ENCODE data around the gene PCDHB13. TPM values are rescaled to one million over a fixed set of nuclear protein-coding genes. Genes with fewer than 3 reads are reported as not detected.
"Not testable (repeated sequence)": the region's sequence is repeated elsewhere in the genome, so short reads cannot be mapped to it uniquely, and the experiment has no call there.

PCDHB13 gene
- total RNA-seq, 2 experiments from 2014 or later = not detected

GRCh38 chr5:141223112-141223783, 9.5 kb downstream of the PCDHB13 start, which contains the start of gene PCDHB14:
Gene PCDHB14, plus strand, starts transcription at chr5:141223343. Its CDS starts 163 bp downstream, at chr5:141223506.
- H3K4me3 Mint-ChIP-seq = no peak within 1 kb of the TSS

GRCh38 chr5:141224844-141225243, 11.1 kb downstream of the PCDHB13 start:
- H3K4me3 Mint-ChIP-seq; DNase-seq; ATAC-seq; H3K9me3 Mint-ChIP-seq (ENCODE audit: low read depth); H3K27ac Mint-ChIP-seq; H3K36me3 Mint-ChIP-seq; CTCF ChIA-PET; H3K4me1 Mint-ChIP-seq: not testable (repeated sequence)
- peaks cover 12% of the 10 kb centered on the region for H3K27me3 Mint-ChIP-seq

More at GRCh38 chr5:141223112-141223783, 9.5 kb downstream of the PCDHB13 start, which contains the start of gene PCDHB14:
- DNase-seq = no peak
- Mint-ChIP-seq H3K9me3 (ENCODE audit: low read depth) (peaks cover 3% of the 10 kb centered on the region), H3K4me1 (no peaks in the 10 kb centered on the region), H3K36me3 (peaks cover 2% of the 10 kb centered on the region), H3K27me3 (peaks cover 12% of the 10 kb centered on the region), H3K27ac (no peak within 1 kb of the TSS)
- no peak for ATAC-seq
- CTCF ChIA-PET = interaction anchor here (1.0 to 1.2 kb wide), 3 partner anchors 9 to 298 kb away, joined by 3 to 4 read pairs (median 4); no protein-coding TSS in a partner anchor

DNA sequence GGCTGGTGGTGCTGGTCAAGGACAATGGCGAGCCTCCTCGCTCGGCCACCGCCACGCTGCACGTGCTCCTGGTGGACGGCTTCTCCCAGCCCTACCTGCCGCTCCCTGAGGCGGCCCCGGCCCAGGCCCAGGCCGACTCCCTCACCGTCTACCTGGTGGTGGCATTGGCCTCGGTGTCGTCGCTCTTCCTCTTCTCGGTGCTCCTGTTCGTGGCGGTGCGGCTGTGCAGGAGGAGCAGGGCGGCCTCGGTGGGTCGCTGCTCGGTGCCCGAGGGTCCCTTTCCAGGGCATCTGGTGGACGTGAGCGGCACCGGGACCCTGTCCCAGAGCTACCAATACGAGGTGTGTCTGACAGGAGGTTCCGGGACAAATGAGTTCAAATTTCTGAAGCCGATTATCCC, 11.7 kb downstream of the PCDHB13 start:
- peaks cover 12% of the 10 kb centered on the region for H3K27me3 Mint-ChIP-seq
- DNase-seq; H3K36me3 Mint-ChIP-seq; H3K4me3 Mint-ChIP-seq; CTCF ChIA-PET; ATAC-seq; H3K4me1 Mint-ChIP-seq; H3K27ac Mint-ChIP-seq; H3K9me3 Mint-ChIP-seq (ENCODE audit: low read depth): not testable (repeated sequence)

- ATAC-seq (no peak), DNase-seq (no peak)
- CTCF ChIA-PET = no interaction called here
- no peak overlapping the region for H3K4me3 Mint-ChIP-seq
- H3K27ac Mint-ChIP-seq = no peak overlapping the region
- H3K9me3 Mint-ChIP-seq (ENCODE audit: low read depth) = peaks cover 9% of the 10 kb centered on the region
- H3K36me3 Mint-ChIP-seq = peaks cover 3% of the 10 kb centered on the region
- H3K4me1 Mint-ChIP-seq = no peaks in the 10 kb centered on the region
- peaks cover 16% of the 10 kb centered on the region for H3K27me3 Mint-ChIP-seq
These were observed 20.5 kb downstream of the PCDHB13 start for GRCh38 chr5:141234109-141234667.

- CTCF ChIA-PET, H3K36me3 Mint-ChIP-seq, H3K27ac Mint-ChIP-seq, H3K4me3 Mint-ChIP-seq, DNase-seq, H3K4me1 Mint-ChIP-seq, ATAC-seq: not testable (repeated sequence)
- peaks cover 16% of the 10 kb centered on the region for H3K27me3 Mint-ChIP-seq
- H3K9me3 Mint-ChIP-seq (ENCODE audit: low read depth) = peaks cover 20% of the 10 kb centered on the region
These were observed 22.2 kb downstream of the PCDHB13 start for GRCh38 chr5:141235922-141236321.

DNA sequence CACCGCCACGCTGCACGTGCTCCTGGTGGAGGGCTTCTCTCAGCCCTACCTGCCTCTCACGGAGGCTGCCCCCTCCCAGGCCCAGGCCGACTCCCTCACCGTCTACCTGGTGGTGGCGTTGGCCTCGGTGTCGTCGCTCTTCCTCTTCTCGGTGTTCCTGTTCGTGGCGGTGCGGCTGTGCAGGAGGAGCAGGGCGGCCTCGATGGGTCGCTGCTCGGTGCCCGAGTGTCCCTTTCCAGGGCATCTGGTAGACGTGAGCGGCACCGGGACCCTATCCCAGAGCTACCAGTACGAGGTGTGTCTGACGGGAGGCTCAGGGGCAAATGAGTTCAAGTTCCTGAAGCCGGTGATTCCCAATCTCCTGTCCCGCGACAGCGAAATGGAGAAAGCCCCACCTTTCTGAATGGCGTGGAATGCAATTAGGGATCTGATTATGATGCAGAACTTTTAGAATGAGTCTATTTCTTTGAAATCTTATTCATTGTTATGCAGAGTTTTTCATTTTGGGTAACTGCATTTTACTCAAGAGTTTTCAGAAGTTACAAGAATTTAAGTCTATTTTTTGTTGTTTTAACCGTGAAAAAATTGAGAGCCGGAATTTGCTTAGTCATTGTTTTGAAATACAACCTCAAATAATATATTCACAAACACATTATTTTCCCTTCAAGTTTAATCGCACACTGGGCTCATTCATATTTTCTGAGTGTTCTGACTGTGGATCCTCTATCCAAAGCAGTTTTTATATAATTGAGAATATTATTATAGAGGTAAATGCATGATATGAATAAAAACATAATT, 23.0 kb downstream of the PCDHB13 start:
- ATAC-seq (no peak), DNase-seq (no peak)
- Mint-ChIP-seq H3K36me3 (peaks cover 3% of the 10 kb centered on the region), H3K27me3 (peaks cover 16% of the 10 kb centered on the region), H3K27ac (no peak overlapping the region), H3K9me3 (ENCODE audit: low read depth) (peaks cover 24% of the 10 kb centered on the region), H3K4me1 (no peaks in the 10 kb centered on the region), H3K4me3 (no peak overlapping the region)
- CTCF ChIA-PET = no interaction called here

- peaks cover 3% of the 10 kb centered on the region for H3K36me3 Mint-ChIP-seq
- peaks cover 32% of the 10 kb centered on the region for H3K9me3 Mint-ChIP-seq (ENCODE audit: low read depth)
- no peak overlapping the region for H3K27ac Mint-ChIP-seq
These were observed 27.8 kb downstream of the PCDHB13 start for GRCh38 chr5:141241496-141241895.

DNA sequence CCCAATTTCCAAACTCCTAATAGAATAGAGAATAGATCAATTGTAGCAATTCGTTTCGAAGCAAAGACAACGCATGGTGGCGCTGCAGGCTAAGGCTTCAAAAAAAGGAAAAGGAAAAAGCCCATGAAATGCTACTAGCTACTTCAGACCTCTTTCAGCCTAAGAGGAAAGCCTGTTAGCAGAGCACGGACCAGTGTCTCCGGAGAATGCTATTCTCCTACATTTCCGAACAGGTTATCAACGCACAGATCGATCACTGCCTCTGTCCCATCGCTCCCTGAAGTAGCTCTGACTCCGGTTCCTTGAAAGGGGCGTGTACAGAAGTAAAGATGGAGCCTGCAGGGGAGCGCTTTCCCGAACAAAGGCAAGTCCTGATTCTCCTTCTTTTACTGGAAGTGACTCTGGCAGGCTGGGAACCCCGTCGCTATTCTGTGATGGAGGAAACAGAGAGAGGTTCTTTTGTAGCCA, 31.6 kb downstream of the PCDHB13 start, which contains the start of gene PCDHB15:
Gene PCDHB15, plus strand, starts transcription at position 146 of the 468 bp plus-strand sequence. Its CDS starts 184 bp downstream, at position 330.
- DNase-seq (no peak), ATAC-seq (no peak)
- Mint-ChIP-seq H3K36me3 (peaks cover 4% of the 10 kb centered on the region), H3K27me3 (peaks cover 2% of the 10 kb centered on the region), H3K9me3 (ENCODE audit: low read depth) (peaks cover 33% of the 10 kb centered on the region), H3K27ac (no peak within 1 kb of the TSS), H3K4me1 (no peaks in the 10 kb centered on the region), H3K4me3 (no peak within 1 kb of the TSS)
- CTCF ChIA-PET = interaction anchor here (0.7 to 1.0 kb wide), 3 partner anchors 240 to 268 kb away, joined by 3 read pairs; partner anchors contain the start of gene PCDHGC4

More at GRCh38 chr5:141241496-141241895, 27.8 kb downstream of the PCDHB13 start:
- H3K4me3 Mint-ChIP-seq = no peak overlapping the region
- H3K27me3 Mint-ChIP-seq = peaks cover 4% of the 10 kb centered on the region
- no peak for ATAC-seq
- CTCF ChIA-PET = no interaction called here
- DNase-seq = no peak
- H3K4me1 Mint-ChIP-seq = no peaks in the 10 kb centered on the region

DNA sequence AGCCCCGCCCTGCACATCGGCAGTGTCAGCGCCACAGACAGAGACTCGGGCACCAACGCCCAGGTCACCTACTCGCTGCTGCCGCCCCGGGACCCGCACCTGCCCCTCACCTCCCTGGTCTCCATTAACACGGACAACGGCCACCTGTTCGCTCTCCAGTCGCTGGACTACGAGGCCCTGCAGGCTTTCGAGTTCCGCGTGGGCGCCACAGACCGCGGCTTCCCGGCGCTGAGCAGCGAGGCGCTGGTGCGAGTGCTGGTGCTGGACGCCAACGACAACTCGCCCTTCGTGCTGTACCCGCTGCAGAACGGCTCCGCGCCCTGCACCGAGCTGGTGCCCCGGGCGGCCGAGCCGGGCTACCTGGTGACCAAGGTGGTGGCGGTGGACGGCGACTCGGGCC, 33.3 kb downstream of the PCDHB13 start:
- H3K27me3 Mint-ChIP-seq, CTCF ChIA-PET, H3K36me3 Mint-ChIP-seq, DNase-seq, H3K4me1 Mint-ChIP-seq, H3K27ac Mint-ChIP-seq, ATAC-seq, H3K4me3 Mint-ChIP-seq: not testable (repeated sequence)
- H3K9me3 Mint-ChIP-seq (ENCODE audit: low read depth) = peaks cover 25% of the 10 kb centered on the region

DNA sequence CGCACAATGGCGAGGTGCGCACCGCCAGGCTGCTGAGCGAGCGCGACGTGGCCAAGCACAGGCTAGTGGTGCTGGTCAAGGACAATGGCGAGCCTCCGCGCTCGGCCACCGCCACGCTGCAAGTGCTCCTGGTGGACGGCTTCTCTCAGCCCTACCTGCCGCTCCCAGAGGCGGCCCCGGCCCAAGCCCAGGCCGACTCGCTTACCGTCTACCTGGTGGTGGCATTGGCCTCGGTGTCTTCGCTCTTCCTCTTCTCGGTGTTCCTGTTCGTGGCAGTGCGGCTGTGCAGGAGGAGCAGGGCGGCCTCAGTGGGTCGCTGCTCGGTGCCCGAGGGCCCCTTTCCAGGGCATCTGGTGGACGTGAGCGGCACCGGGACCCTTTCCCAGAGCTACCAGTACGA, 33.7 kb downstream of the PCDHB13 start:
- DNase-seq, CTCF ChIA-PET, ATAC-seq, H3K36me3 Mint-ChIP-seq, H3K27ac Mint-ChIP-seq, H3K4me3 Mint-ChIP-seq, H3K27me3 Mint-ChIP-seq, H3K4me1 Mint-ChIP-seq: not testable (repeated sequence)
- H3K9me3 Mint-ChIP-seq (ENCODE audit: low read depth) = peaks cover 25% of the 10 kb centered on the region

DNA sequence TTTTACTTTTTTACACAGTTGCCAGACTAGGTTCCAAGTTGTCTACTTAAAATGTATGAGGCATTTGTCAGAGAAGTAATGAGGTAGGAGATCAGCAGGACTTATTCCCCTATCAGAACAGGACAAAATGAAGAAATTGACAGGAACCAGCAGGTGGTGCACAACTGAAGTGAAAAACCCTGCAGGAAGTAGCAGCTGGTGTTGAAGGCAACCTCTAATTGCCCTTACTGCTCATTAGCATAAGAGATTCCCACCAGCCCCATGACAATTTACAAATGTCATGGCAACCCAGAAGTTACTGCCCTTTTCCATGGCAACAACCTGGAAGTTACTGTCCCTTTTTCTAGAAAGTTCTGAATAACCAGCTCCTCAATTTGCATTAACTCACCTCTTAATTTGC, 36.9 kb downstream of the PCDHB13 start:
- no peak overlapping the region for H3K27ac Mint-ChIP-seq
- CTCF ChIA-PET = no interaction called here

DNA sequence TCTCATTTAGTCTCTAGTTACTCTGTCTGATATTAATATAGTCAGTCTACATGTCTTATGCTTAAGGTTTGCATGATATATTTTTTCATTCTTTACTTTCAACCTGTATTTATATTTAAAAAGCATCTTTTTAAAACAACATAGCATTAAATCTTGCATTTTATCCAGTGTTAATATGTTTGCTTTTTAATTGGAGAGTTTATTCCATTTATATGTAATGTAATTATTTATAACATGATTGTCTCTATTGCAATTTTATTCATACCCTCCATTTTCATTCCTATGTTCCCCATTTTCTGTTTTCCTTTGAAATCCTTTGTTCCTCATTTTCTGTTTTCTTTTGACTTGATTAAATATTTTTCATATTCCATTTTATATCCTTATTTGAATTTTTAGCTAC, 44.7 kb downstream of the PCDHB13 start:
- H3K4me1 Mint-ChIP-seq = no peaks in the 10 kb centered on the region
- CTCF ChIA-PET = interaction anchor here (1.0 kb wide), 1 partner anchor 62 kb away, joined by 3 read pairs; the partner anchor contains the start of gene TAF7
- peaks cover 12% of the 10 kb centered on the region for H3K36me3 Mint-ChIP-seq
- H3K9me3 Mint-ChIP-seq (ENCODE audit: low read depth) = peaks cover 51% of the 10 kb centered on the region
- ATAC-seq = no peak
- no peak overlapping the region for H3K27ac Mint-ChIP-seq
- DNase-seq = no peak
- no peak overlapping the region for H3K4me3 Mint-ChIP-seq
- no peaks in the 10 kb centered on the region for H3K27me3 Mint-ChIP-seq

More for the DNA sequence above, 36.9 kb downstream of the PCDHB13 start:
- Mint-ChIP-seq H3K27me3 (no peaks in the 10 kb centered on the region), H3K4me1 (no peaks in the 10 kb centered on the region), H3K9me3 (ENCODE audit: low read depth) (peaks cover 35% of the 10 kb centered on the region), H3K36me3 (peaks cover 4% of the 10 kb centered on the region), H3K4me3 (no peak overlapping the region)
- no peak for ATAC-seq
- no peak for DNase-seq

GRCh38 chr5:141258948-141259347, 45.2 kb downstream of the PCDHB13 start:
- H3K27ac Mint-ChIP-seq = no peak overlapping the region
- DNase-seq (no peak), ATAC-seq (no peak)
- no peaks in the 10 kb centered on the region for H3K27me3 Mint-ChIP-seq
- peaks cover 13% of the 10 kb centered on the region for H3K36me3 Mint-ChIP-seq
- H3K9me3 Mint-ChIP-seq (ENCODE audit: low read depth) = peaks cover 47% of the 10 kb centered on the region
- no peaks in the 10 kb centered on the region for H3K4me1 Mint-ChIP-seq
- CTCF ChIA-PET = no interaction called here
- no peak overlapping the region for H3K4me3 Mint-ChIP-seq

Data from activated CD8-positive, alpha-beta memory T cell treated with anti-CD3 and anti-CD28 coated beads, Interleukin-2, amount 10 ng/mL, durations not matched to agents 7 days and 5 days (primary cell).